C4-2B (cell line): ENCODE measurements around the gene HRH1.

Source experiments
- CTCF ChIP-seq: fragments of 450-650 bp; conservative IDR thresholded peaks from 2 replicates; pipeline ENCODE4 v1.5.1; 2017; ENCODE audit warnings: mild to moderate bottlenecking
- ZFX ChIP-seq: fragments of 450-650 bp; IDR thresholded peaks from 2 replicates; pipeline ENCODE4 v1.6.1; 2017

DNA sequence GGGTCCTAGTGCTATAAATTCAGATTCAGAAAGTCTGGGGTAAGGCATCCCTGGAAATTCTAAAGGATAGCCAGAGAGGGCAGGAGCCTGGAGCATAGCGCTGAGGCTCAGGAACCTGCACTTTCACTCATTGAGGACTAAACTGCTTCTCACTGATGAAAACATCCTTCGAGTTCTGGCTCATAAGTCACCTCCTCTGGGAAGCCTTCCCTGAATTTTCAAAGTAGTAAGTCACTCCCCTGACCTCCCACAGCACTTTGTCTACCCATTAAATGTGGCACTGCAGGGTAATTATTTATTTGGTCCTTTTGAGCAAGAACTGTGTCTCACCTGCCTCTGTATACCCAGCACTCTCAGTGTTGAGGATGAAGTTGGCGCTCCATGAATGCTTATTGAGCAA is 30.9 kb downstream of the HRH1 start:
- TF ChIP-seq CTCF (no peak), ZFX (no peak)
